SK-N-SH (cell line): ENCODE results near the gene LSM4. TPM values are rescaled to one million over a fixed set of nuclear protein-coding genes. Genes with fewer than 3 reads are reported as not detected.

ENCODE experiments used
- CTCF ChIA-PET: fragments of 300-600, 350-600 bp; formaldehyde crosslinking; extraction: SDS; loops from one replicate; lab custom pipeline; 2021; lab: Yijun Ruan, JAX
- POLR2A ChIA-PET: fragments of 350-600 bp; sonication (Branson Sonifier 250); formaldehyde crosslinking; extraction: SDS; loops from one replicate; lab custom pipeline; 2020; ENCODE audit warnings: antibody characterized with exemption, inconsistent platforms; lab: Yijun Ruan, JAX
- DNase-seq: peaks from one replicate; pipeline ENCODE4 v3.0.0; 2012
- H2AFZ ChIP-seq: fragments of 200-600 bp; sonication (generic); 2 replicates; pipeline ENCODE4 v1.8.1; 2016; ENCODE audit warnings: antibody characterized with exemption, mild to moderate bottlenecking, low read depth
- H3F3A ChIP-seq: fragments of 200-600 bp; sonication (generic); replicated peaks from 2 replicates; pipeline ENCODE3; 2016; ENCODE audit warnings: antibody characterized with exemption, mild to moderate bottlenecking; ENCODE audit not compliant: insufficient read depth
- H3K27ac ChIP-seq, 2 experiments: fragments of 200-500 bp in 1 of 2; fragments of 200-600 bp in 1 of 2; sonication (Bioruptor generic) in 1 of 2; sonication (generic), shearing (Covaris generic) in 1 of 2; 2 replicates each; pipeline versions ENCODE4 v1.5.1 to v1.6.1; 2014 to 2016; ENCODE audit warnings: low read depth in 2 of 2, inconsistent platforms in 1 of 2, low read length in 1 of 2, mild to moderate bottlenecking in 1 of 2, mixed read lengths in 1 of 2
- H3K27me3 ChIP-seq: fragments of 200-600 bp; sonication (generic), shearing (Covaris generic); 2 replicates; pipeline ENCODE4 v1.6.1; 2016; ENCODE audit warnings: mixed run types; ENCODE audit not compliant: insufficient read depth
- H3K36me3 ChIP-seq, 2 experiments: fragments of 200-500 bp in 1 of 2; fragments of 200-600 bp in 1 of 2; sonication (Bioruptor generic) in 1 of 2; sonication (generic) in 1 of 2; replicated peaks in 1 of 2; 2 replicates each; pipeline versions ENCODE3 to v1.5.1; 2014 to 2016; ENCODE audit warnings: low read length in 1 of 2, mild to moderate bottlenecking in 1 of 2; ENCODE audit not compliant: insufficient read depth in 2 of 2, control insufficient read depth in 1 of 2
- H3K4me1 ChIP-seq, 2 experiments: fragments of 200-500 bp in 1 of 2; fragments of 200-600 bp in 1 of 2; sonication (Bioruptor generic) in 1 of 2; sonication (generic), shearing (Covaris generic) in 1 of 2; 2 replicates each; pipeline versions ENCODE4 v1.5.1 to v1.6.1; 2014 to 2016; ENCODE audit warnings: low read depth in 1 of 2, low read length in 1 of 2, mixed run types in 1 of 2; ENCODE audit not compliant: insufficient read depth in 2 of 2, control insufficient read depth in 1 of 2
- H3K4me2 ChIP-seq: fragments of 200-600 bp; sonication (generic), shearing (Covaris generic); 2 replicates; pipeline ENCODE4 v1.6.1; 2017; ENCODE audit warnings: mixed run types
- H3K4me3 ChIP-seq, 2 experiments: fragments of 200-500 bp in 1 of 2; fragments of 200-600 bp in 1 of 2; sonication (Bioruptor generic) in 1 of 2; sonication (generic), shearing (Covaris generic) in 1 of 2; 2 replicates each; pipeline versions ENCODE4 v1.5.1 to v1.8.1; 2014 to 2016; ENCODE audit warnings: low read depth in 2 of 2, inconsistent platforms in 1 of 2, low read length in 1 of 2, mild to moderate bottlenecking in 1 of 2, mixed read lengths in 1 of 2, moderate library complexity in 1 of 2
- H3K79me2 ChIP-seq: fragments of 200-600 bp; sonication (generic); 2 replicates; pipeline ENCODE4 v1.8.1; 2017; ENCODE audit warnings: mild to moderate bottlenecking; ENCODE audit not compliant: insufficient read depth
- H3K9ac ChIP-seq: fragments of 200-600 bp; sonication (generic); 2 replicates; pipeline ENCODE4 v1.6.1; 2017; ENCODE audit warnings: mixed run types
- H3K9me2 ChIP-seq: fragments of 200-600 bp; sonication (generic); 2 replicates; pipeline ENCODE4 v1.6.1; 2017; ENCODE audit warnings: mixed run types
- H3K9me3 ChIP-seq: fragments of 200-600 bp; sonication (generic); 2 replicates; pipeline ENCODE4 v1.6.1; 2017; ENCODE audit warnings: mixed run types, mild to moderate bottlenecking, moderate library complexity
- H4K20me1 ChIP-seq: fragments of 200-600 bp; sonication (generic); 2 replicates; pipeline ENCODE4 v1.6.1; 2017; ENCODE audit warnings: mild to moderate bottlenecking, mixed run types; ENCODE audit not compliant: insufficient read depth
- CHD2 ChIP-seq: fragments of 150-350 bp; IDR thresholded peaks from 2 replicates; pipeline ENCODE4 v1.6.1; 2018; ENCODE audit warnings: low read length; ENCODE audit not compliant: partially characterized antibody
- EP300 ChIP-seq, 2 experiments: IDR thresholded peaks; 2 replicates each; pipeline versions ENCODE4 v1.4.0 to v1.6.1; 2012; ENCODE audit warnings: borderline replicate concordance in 1 of 2, low read depth in 1 of 2, low read length in 1 of 2
- EZH2phosphoT487 ChIP-seq: fragments of 200-600 bp; sonication (generic); IDR thresholded peaks from 2 replicates; pipeline ENCODE4 v1.6.1; 2017; ENCODE audit warnings: low read depth, mixed run types, mild to moderate bottlenecking, antibody characterized with exemption, moderate library complexity, borderline replicate concordance
- FOXJ3 ChIP-seq: sonication (generic); formaldehyde crosslinking; IDR thresholded peaks from 2 replicates; pipeline ENCODE4 v1.5.1; 2020; ENCODE audit warnings: mild to moderate bottlenecking, missing genetic modification reagents
- FOXM1 ChIP-seq: IDR thresholded peaks from 2 replicates; pipeline ENCODE4 v1.4.0; 2012; ENCODE audit warnings: low read depth, mild to moderate bottlenecking
- JUND ChIP-seq: IDR thresholded peaks from 2 replicates; pipeline ENCODE4 v1.4.0; 2012
- MEF2A ChIP-seq: IDR thresholded peaks from 2 replicates; pipeline ENCODE4 v1.4.0; 2012; ENCODE audit warnings: low read depth, borderline replicate concordance
- MXI1 ChIP-seq: IDR thresholded peaks from 2 replicates; pipeline ENCODE4 v1.6.1; 2012; ENCODE audit warnings: mild to moderate bottlenecking, low read depth, low read length, improper control_type of control experiment
- NRF1 ChIP-seq: IDR thresholded peaks from 2 replicates; pipeline ENCODE4 v1.6.1; 2012; ENCODE audit warnings: low read depth, mild to moderate bottlenecking, low read length
- POLR2AphosphoS5 ChIP-seq: IDR thresholded peaks from 2 replicates; pipeline ENCODE4 v1.6.1; 2012; ENCODE audit warnings: low read depth, low read length
- RAD21 ChIP-seq: IDR thresholded peaks from 2 replicates; pipeline ENCODE4 v1.6.1; 2012; ENCODE audit warnings: mild to moderate bottlenecking, low read length
- RXRA ChIP-seq: IDR thresholded peaks from 2 replicates; pipeline ENCODE4 v1.4.0; 2012; ENCODE audit warnings: low read depth, mild to moderate bottlenecking, borderline replicate concordance
- TCF12 ChIP-seq: IDR thresholded peaks from 2 replicates; pipeline ENCODE4 v1.4.0; 2012
- WGBS: methylation state at CpG from one replicate; pipeline ENCODE4 v1.1.6; 2017; ENCODE audit warnings: low lambda C conversion rate; 5-methylcytosine and 5-hydroxymethylcytosine counted together
- polyA plus RNA-seq, 3 experiments: library from polyadenylated mRNA; depleted of rRNA; stranded (reverse); fragments of >200 nt; gene quantifications; 2 replicates each; pipeline ENCODE4 v1.2.3, GENCODE V29; 2012
- TF ChIP-seq, protein P1 (sequence below): IDR thresholded peaks from 2 replicates; pipeline ENCODE4 v1.6.1; 2012; ENCODE audit warnings: mild to moderate bottlenecking, low read depth, low read length, moderate library complexity
- TF ChIP-seq, protein P2 (sequence below): IDR thresholded peaks from 2 replicates; pipeline ENCODE4 v1.4.0; 2012; ENCODE audit warnings: low read depth
- TF ChIP-seq, protein P3 (sequence below): fragments of 150-350 bp; IDR thresholded peaks from 2 replicates; pipeline ENCODE4 v1.6.1; 2017; ENCODE audit warnings: antibody characterized with exemption, low read length, low read depth, borderline replicate concordance
- TF ChIP-seq, protein P4 (sequence below): fragments of 150-350 bp; IDR thresholded peaks from 2 replicates; pipeline ENCODE4 v1.6.1; 2016; ENCODE audit warnings: mild to moderate bottlenecking, low read depth, low read length
- TF ChIP-seq, protein P5 (sequence below): fragments of 200-600 bp; sonication (generic); IDR thresholded peaks from 2 replicates; pipeline ENCODE4 v1.6.1; 2017; ENCODE audit warnings: antibody characterized with exemption, mild to moderate bottlenecking, moderate library complexity

Gene LSM4
- polyA plus RNA-seq, 1 of the 3 experiments (the other 2 are of a cell fraction): 277 TPM

DNA sequence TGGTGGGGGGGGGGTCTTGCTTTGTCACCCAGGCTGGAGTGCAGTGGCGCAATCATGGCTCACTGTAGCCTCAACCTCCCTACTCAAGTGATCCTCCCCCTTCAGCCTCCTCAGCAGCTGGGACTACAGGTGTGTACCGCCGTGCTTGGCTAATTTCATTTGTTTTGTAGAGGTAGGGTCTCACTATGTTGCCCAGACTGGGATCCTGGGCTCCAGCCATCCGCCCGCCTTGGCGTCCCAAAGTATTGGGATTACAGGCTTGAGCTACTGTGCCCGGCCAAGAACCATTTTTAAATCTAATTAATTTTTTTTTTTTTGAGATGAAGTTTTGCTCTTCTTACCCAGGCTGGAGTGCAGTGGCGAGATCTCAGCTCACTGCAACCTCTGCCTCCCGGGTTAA is 23.2 kb downstream of the LSM4 start:
- Histone ChIP-seq H3K4me3 (no peak overlapping the region), H4K20me1 (no peaks in the 10 kb centered on the region), H2AFZ (no peak overlapping the region), H3K9ac (no peak overlapping the region), H3F3A (peaks cover 36% of the 10 kb centered on the region), H3K9me3 (no peaks in the 10 kb centered on the region), H3K79me2 (no peaks in the 10 kb centered on the region), H3K9me2 (no peaks in the 10 kb centered on the region), H3K27me3 (no peaks in the 10 kb centered on the region), H3K36me3 (no peaks in the 10 kb centered on the region), H3K27ac (no peak overlapping the region), H3K4me2 (no peak overlapping the region), H3K4me1 (peaks cover 16 to 22% of the 10 kb centered on the region in 2 experiments; a peak in 3 of 4 replicates)
- ChIA-PET POLR2A (interaction anchor here (0.6 kb wide), 1 partner anchor 18 kb away, joined by 3 read pairs; no protein-coding TSS in a partner anchor), CTCF (interaction anchor here (1.7 kb wide), 1 partner anchor 21 kb away, joined by 6 read pairs; no protein-coding TSS in a partner anchor)
- TF ChIP-seq CHD2: no peak
- TF ChIP-seq EZH2phosphoT487: no peak
- no peak for TF ChIP-seq MEF2A
- no peak for TF ChIP-seq FOXJ3 (CRISPR knock-in tag)
- TF ChIP-seq, protein P1, sequence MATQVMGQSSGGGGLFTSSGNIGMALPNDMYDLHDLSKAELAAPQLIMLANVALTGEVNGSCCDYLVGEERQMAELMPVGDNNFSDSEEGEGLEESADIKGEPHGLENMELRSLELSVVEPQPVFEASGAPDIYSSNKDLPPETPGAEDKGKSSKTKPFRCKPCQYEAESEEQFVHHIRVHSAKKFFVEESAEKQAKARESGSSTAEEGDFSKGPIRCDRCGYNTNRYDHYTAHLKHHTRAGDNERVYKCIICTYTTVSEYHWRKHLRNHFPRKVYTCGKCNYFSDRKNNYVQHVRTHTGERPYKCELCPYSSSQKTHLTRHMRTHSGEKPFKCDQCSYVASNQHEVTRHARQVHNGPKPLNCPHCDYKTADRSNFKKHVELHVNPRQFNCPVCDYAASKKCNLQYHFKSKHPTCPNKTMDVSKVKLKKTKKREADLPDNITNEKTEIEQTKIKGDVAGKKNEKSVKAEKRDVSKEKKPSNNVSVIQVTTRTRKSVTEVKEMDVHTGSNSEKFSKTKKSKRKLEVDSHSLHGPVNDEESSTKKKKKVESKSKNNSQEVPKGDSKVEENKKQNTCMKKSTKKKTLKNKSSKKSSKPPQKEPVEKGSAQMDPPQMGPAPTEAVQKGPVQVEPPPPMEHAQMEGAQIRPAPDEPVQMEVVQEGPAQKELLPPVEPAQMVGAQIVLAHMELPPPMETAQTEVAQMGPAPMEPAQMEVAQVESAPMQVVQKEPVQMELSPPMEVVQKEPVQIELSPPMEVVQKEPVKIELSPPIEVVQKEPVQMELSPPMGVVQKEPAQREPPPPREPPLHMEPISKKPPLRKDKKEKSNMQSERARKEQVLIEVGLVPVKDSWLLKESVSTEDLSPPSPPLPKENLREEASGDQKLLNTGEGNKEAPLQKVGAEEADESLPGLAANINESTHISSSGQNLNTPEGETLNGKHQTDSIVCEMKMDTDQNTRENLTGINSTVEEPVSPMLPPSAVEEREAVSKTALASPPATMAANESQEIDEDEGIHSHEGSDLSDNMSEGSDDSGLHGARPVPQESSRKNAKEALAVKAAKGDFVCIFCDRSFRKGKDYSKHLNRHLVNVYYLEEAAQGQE: no peak
- TF ChIP-seq, protein P2, sequence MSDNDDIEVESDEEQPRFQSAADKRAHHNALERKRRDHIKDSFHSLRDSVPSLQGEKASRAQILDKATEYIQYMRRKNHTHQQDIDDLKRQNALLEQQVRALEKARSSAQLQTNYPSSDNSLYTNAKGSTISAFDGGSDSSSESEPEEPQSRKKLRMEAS: no peak
- no peak for DNase-seq
- 97% methylated on average over 7 of the region's 9 CpGs for WGBS

DNA sequence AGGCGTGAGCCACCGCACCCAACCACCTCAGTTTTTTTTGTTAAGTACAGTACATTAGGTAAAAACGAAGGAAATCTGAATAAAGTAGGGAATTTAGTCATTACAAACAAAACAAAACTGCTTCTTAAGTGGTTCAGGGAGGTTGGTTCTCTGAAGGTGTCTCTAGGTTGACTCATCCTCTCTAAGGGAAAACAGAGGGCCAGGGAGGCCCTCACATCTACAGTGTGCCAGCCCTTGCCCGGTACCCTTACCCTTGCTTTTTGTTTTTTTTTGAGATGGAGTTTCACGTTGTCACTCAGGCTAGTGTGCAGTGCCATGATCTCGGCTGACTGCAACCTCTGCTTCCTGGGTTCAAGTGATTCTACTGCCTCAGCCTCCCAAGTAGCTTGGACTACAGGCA is 24.3 kb downstream of the LSM4 start:
- no peak overlapping the region for H2AFZ ChIP-seq
- no peaks in the 10 kb centered on the region for H3K79me2 ChIP-seq
- DNase-seq: no peak
- peaks cover 14 to 15% of the 10 kb centered on the region in 2 experiments; a peak in 1 of 4 replicates for H3K4me1 ChIP-seq
- peak overlapping the region in 1 of 2 experiments; percentile 31; a peak in 1 of 4 replicates for H3K27ac ChIP-seq
- H3K4me2 ChIP-seq: peak overlapping the region; percentile 24; the same call in 1 of the 2 replicates
- WGBS: 71% methylated on average over 6 of the region's 6 CpGs
- POLR2A ChIA-PET: no interaction called here
- no peaks in the 10 kb centered on the region for H3K27me3 ChIP-seq
- H3K9me2 ChIP-seq: no peaks in the 10 kb centered on the region
- no peaks in the 10 kb centered on the region for H3K9me3 ChIP-seq
- no peak overlapping the region for H3K9ac ChIP-seq
- CTCF ChIA-PET: no interaction called here
- H3K4me3 ChIP-seq: no peak overlapping the region
- no peaks in the 10 kb centered on the region for H4K20me1 ChIP-seq
- TF ChIP-seq FOXM1 (no peak), NRF1 (no peak), MEF2A (no peak), POLR2AphosphoS5 (no peak), JUND (no peak), EP300 (IDR thresholded peaks at IDR 0.05; ENCODE audit: borderline replicate concordance in 1 of 2, low read depth in 1 of 2, low read length in 1 of 2) (no peak), RAD21 (no peak), RXRA (no peak), EZH2phosphoT487 (no peak), MXI1 (no peak), TCF12 (no peak)
- TF ChIP-seq, protein P3, sequence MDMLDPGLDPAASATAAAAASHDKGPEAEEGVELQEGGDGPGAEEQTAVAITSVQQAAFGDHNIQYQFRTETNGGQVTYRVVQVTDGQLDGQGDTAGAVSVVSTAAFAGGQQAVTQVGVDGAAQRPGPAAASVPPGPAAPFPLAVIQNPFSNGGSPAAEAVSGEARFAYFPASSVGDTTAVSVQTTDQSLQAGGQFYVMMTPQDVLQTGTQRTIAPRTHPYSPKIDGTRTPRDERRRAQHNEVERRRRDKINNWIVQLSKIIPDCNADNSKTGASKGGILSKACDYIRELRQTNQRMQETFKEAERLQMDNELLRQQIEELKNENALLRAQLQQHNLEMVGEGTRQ: no peak
- TF ChIP-seq, protein P4, sequence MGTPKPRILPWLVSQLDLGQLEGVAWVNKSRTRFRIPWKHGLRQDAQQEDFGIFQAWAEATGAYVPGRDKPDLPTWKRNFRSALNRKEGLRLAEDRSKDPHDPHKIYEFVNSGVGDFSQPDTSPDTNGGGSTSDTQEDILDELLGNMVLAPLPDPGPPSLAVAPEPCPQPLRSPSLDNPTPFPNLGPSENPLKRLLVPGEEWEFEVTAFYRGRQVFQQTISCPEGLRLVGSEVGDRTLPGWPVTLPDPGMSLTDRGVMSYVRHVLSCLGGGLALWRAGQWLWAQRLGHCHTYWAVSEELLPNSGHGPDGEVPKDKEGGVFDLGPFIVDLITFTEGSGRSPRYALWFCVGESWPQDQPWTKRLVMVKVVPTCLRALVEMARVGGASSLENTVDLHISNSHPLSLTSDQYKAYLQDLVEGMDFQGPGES: no peak
- TF ChIP-seq, protein P5, sequence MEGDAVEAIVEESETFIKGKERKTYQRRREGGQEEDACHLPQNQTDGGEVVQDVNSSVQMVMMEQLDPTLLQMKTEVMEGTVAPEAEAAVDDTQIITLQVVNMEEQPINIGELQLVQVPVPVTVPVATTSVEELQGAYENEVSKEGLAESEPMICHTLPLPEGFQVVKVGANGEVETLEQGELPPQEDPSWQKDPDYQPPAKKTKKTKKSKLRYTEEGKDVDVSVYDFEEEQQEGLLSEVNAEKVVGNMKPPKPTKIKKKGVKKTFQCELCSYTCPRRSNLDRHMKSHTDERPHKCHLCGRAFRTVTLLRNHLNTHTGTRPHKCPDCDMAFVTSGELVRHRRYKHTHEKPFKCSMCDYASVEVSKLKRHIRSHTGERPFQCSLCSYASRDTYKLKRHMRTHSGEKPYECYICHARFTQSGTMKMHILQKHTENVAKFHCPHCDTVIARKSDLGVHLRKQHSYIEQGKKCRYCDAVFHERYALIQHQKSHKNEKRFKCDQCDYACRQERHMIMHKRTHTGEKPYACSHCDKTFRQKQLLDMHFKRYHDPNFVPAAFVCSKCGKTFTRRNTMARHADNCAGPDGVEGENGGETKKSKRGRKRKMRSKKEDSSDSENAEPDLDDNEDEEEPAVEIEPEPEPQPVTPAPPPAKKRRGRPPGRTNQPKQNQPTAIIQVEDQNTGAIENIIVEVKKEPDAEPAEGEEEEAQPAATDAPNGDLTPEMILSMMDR: no peak
- peaks cover 31% of the 10 kb centered on the region for H3F3A ChIP-seq
- no peaks in the 10 kb centered on the region for H3K36me3 ChIP-seq
